Nephron (organoid): ENCODE measurements around the gene CHSY1.
A peak's percentile ranks its signal among the peaks of the same experiment; 100 is the strongest.

Experiments used
- H3K27ac Mint-ChIP-seq, 3 experiments: 2 replicates each; pipeline ENCODE4 v1.8.0; 2020; ENCODE audit warnings: mixed read lengths in 3 of 3, mild to moderate bottlenecking in 2 of 3, moderate library complexity in 1 of 3
- H3K27me3 Mint-ChIP-seq: 2 replicates; pipeline ENCODE4 v1.8.0; 2021; ENCODE audit warnings: low read depth, mild to moderate bottlenecking, moderate library complexity, mixed read lengths
- H3K36me3 Mint-ChIP-seq: 2 replicates; pipeline ENCODE4 v1.8.0; 2020; ENCODE audit warnings: low read depth, mixed read lengths
- H3K4me1 Mint-ChIP-seq: 2 replicates; pipeline ENCODE4 v1.8.0; 2020; ENCODE audit warnings: mixed read lengths
- H3K4me3 Mint-ChIP-seq, 3 experiments: 2 replicates each; pipeline ENCODE4 v1.8.0; 2020; ENCODE audit warnings: mild to moderate bottlenecking in 3 of 3, mixed read lengths in 3 of 3, moderate library complexity in 2 of 3
- H3K9me3 Mint-ChIP-seq: 2 replicates; pipeline ENCODE4 v1.8.0; 2020; ENCODE audit warnings: mixed read lengths
- CTCF ChIP-seq, 3 experiments: fragments of 200-600 bp; sonication (generic); IDR thresholded peaks; one replicate each; pipeline ENCODE4 v1.5.0; 2021; ENCODE audit warnings: antibody characterized with exemption in 3 of 3; ENCODE audit not compliant: unreplicated experiment in 3 of 3

Gene CHSY1

GRCh38 chr15:101156061-101156460 lies 95.8 kb downstream of the CHSY1 start:
- Mint-ChIP-seq H3K27me3 (peaks cover 8% of the 10 kb centered on the region), H3K4me3 (no peak overlapping the region), H3K36me3 (no peaks in the 10 kb centered on the region), H3K4me1 (peaks cover 23% of the 10 kb centered on the region), H3K9me3 (peaks cover 6% of the 10 kb centered on the region), H3K27ac (no peak overlapping the region)
- no peak for TF ChIP-seq CTCF (IDR thresholded peaks at IDR 0.05; ENCODE audit: unreplicated experiment in 3 of 3)

GRCh38 chr15:101153801-101154656 lies 97.8 kb downstream of the CHSY1 start:
- no peak overlapping the region for H3K4me3 Mint-ChIP-seq
- H3K27ac Mint-ChIP-seq: peak overlapping the region in 1 of 3 experiments; percentile 51
- H3K36me3 Mint-ChIP-seq: no peaks in the 10 kb centered on the region
- peaks cover 7% of the 10 kb centered on the region for H3K4me1 Mint-ChIP-seq
- no peak for TF ChIP-seq CTCF (IDR thresholded peaks at IDR 0.05; ENCODE audit: unreplicated experiment in 3 of 3)
- H3K9me3 Mint-ChIP-seq: peaks cover 4% of the 10 kb centered on the region
- peaks cover 8% of the 10 kb centered on the region for H3K27me3 Mint-ChIP-seq

GRCh38 chr15:101152914-101153313 lies 98.9 kb downstream of the CHSY1 start:
- Mint-ChIP-seq H3K9me3 (peaks cover 4% of the 10 kb centered on the region), H3K4me3 (no peak overlapping the region), H3K4me1 (peaks cover 6% of the 10 kb centered on the region), H3K27me3 (peaks cover 6% of the 10 kb centered on the region), H3K27ac (no peak overlapping the region), H3K36me3 (no peaks in the 10 kb centered on the region)
- peak in 2 of 3 experiments; percentile 14 to 37 for TF ChIP-seq CTCF (IDR thresholded peaks at IDR 0.05; ENCODE audit: unreplicated experiment in 3 of 3)

- no peaks in the 10 kb centered on the region for H3K36me3 Mint-ChIP-seq
- peaks cover under 1% of the 10 kb centered on the region for H3K4me1 Mint-ChIP-seq
- H3K9me3 Mint-ChIP-seq: peaks cover 4% of the 10 kb centered on the region
- H3K4me3 Mint-ChIP-seq: no peak overlapping the region
- peak overlapping the region in 1 of 3 experiments; percentile 15 for H3K27ac Mint-ChIP-seq
- peaks cover 8% of the 10 kb centered on the region for H3K27me3 Mint-ChIP-seq
- no peak for TF ChIP-seq CTCF (IDR thresholded peaks at IDR 0.05; ENCODE audit: unreplicated experiment in 3 of 3)
These were observed 100.6 kb downstream of the CHSY1 start for GRCh38 chr15:101151288-101151687.

- H3K27me3 Mint-ChIP-seq: peaks cover 13% of the 10 kb centered on the region
- H3K36me3 Mint-ChIP-seq: no peaks in the 10 kb centered on the region
- H3K27ac Mint-ChIP-seq: no peak overlapping the region
- no peak overlapping the region for H3K4me3 Mint-ChIP-seq
- no peak for TF ChIP-seq CTCF (IDR thresholded peaks at IDR 0.05; ENCODE audit: unreplicated experiment in 3 of 3)
- peaks cover 4% of the 10 kb centered on the region for H3K9me3 Mint-ChIP-seq
- no peaks in the 10 kb centered on the region for H3K4me1 Mint-ChIP-seq
These were observed 101.2 kb downstream of the CHSY1 start for GRCh38 chr15:101150723-101151040.
